IPS DF 4.7 (cell line): Measurements from ENCODE around the gene NDUFS2.

Experiments
- DNase-seq: peaks from one replicate; pipeline ENCODE4 v3.0.0-alpha.2; 2013; ENCODE audit warnings: low spot score; ENCODE audit errors: extremely low read depth

Gene NDUFS2

DNA sequence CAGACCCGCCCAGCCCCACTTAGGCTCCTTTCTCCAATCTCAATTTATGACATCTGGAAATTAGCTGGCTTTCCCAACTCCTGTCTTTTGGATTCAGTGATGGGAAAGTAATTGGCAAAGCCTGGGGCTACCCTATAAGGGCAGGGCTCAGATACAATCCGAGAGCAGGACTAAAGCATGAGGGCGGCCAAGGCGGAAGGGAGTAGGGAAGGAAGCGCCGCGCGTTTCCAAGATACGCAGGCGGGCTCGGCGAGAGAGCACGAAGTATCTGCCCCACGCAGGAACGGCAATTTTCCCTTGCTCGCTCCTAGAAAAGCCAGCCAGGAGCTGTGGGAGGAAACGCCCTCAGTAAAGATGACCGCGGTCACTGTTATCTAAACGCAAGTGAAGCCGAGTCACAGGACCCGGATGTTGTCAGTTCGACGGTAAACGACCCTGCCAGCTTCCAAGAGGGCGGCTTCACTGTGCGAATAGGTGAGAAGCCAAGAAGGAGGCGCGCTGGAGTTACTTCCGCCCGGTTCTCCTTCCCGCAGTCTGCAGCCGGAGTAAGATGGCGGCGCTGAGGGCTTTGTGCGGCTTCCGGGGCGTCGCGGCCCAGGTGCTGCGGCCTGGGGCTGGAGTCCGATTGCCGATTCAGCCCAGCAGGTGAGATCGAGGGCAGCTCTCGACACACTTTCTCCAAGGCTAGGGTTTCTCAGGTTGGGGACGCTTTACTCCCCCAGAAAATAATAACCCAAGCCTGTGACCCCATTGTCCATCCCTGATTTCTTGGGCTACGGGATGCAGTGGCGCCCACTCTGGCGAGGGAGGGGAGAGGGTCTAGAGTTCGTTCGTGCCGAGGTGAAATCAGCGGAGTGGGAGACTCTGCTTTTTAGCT, at the start of gene NDUFS2:
Gene NDUFS2, plus strand, starts transcription at position 532 of the 877 bp plus-strand sequence. Its CDS starts 19 bp downstream, at position 551.
- DNase-seq = peak; percentile 99

DNA sequence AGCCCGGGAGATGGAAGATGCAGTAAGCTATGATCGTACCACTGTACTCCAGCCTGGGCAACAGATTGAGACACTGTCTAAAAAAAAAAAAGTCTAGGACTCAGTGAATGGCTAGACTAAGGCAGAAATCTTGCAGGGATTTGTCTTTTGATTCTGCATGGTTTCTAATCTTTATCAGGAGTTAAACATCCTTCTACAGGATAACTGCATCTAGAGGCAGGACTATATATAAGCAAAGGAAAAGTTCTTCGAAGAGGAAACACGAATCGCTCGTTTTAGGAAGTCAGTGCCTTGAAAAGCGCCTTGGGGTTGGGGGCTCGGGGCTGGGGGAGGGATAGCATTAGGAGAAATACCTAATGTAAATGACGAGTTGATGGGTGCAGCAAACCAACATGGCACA, 49.0 kb upstream of the NDUFS2 start:
- DNase-seq = no peak

DNA sequence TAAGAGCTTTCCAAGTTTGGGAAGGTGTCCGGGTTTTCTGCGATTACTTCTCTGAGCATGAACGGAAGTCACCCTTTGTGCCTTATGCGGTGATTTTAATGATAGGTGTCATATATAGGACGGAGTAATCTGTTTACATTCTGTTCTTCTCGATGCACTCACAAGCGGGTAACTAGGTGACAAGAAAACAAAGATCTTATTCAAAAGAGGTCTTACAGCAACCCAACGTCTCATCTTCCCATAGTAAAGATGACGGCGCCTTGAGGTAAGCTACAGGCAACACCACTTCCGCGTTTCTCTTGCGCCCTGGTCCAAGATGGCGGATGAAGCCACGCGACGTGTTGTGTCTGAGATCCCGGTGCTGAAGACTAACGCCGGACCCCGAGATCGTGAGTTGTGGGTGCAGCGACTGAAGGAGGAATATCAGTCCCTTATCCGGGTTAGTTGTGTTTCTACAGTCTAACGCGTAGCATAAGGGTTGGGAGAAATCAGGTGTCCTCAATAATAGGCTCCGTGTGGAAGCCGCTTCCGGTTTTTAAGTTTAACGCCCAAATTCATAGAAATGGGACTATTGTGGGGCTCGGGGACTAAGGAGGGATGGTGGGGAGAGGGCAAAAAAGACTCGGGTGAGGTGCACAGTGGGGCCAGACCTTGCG, 48.4 kb upstream of the NDUFS2 start, which contains the start of gene UFC1:
Gene UFC1, plus strand, starts transcription at position 297 of the 656 bp plus-strand sequence. Its CDS starts 20 bp downstream, at position 317.
- DNase-seq = no peak

DNA sequence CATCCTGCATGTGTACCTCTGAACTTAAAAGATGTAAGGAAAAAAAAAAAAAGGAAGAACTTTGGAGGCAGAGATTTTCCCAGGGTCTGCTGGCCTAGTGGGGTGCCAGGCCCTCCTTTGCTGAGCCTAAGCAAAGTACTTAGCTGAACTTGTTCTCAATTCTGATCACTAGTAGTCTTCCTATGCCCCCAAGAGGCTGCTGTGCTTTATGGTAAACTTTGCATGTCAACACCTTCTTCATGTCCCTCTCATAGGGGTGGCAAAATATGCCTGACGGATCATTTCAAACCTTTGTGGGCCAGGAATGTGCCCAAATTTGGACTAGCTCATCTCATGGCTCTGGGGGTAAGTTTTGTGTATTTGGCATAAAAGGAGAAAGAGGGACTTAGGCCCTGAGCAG, 44.3 kb upstream of the NDUFS2 start:
- no peak for DNase-seq

DNA sequence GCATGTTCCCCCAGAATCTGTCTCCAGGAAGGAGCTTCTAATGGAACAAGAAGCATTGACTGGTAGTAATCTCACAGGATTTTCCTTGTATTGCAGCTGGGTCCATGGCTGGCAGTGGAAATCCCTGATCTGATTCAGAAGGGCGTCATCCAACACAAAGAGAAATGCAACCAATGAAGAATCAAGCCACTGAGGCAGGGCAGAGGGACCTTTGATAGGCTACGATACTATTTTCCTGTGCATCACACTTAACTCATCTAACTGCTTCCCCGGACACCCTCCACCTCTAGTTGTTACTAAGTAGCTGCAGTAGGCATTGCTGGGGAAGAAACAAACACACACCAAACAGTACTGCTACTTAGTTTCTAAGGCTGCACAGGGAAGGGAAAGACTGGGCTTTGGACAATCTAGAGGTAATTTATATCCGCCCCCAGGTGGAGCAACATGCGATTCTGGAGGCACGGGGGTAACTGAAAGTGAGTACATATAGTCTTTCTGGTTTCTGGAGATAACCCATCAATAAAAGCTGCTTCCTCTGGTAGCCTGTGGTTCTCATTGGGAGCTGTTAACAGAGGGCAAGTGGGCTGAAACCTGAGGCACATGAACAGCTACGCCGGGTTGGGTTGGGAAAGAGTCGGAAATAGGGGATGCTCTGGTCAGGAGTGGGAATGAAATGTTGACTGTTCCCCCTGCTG, 43.7 kb upstream of the NDUFS2 start:
- no peak for DNase-seq

DNA sequence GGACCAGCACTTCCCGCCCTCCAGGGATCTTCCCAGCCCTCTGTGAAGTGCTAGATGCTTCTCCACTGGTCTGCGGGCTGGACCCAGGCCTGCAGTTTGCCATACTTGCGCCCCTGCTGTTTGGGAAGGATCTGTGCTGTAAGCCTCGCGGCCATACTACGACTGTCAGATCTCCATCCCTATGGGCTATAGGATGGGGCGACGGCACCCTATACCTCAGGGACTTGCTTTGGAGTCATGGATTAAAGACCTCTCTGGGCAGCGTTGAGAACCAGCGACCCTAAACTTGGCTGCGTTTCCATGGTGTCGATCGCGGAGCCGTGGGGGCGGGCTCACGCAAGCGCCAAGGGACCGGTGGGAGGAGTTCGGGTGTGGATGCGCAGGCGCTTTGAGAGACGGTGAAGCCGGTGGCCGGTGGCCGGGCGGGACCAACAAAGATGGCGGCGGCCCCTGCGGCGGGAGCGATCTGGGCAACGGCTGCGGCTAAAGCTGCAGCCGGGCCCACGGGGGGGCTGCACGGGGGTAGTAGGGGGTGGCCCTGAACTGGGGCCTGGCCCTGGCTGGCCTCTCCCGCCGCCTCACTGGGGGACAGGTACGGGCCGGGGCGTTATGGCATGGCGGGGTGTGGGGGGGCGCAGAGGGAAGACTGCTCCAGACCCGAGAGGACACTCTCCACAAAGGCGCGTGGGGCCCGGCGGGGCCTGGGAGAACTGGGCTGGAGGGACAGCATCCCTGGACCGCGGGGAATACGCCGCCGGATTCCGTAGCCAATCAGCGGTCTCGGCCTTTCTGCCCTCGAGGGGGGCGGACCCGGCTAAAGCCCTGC, 42.9 kb upstream of the NDUFS2 start, which contains the start of gene USP21:
Gene USP21, plus strand, starts transcription at position 414 of the 826 bp plus-strand sequence. CDS start 1,141 bp downstream, outside the sequence.
- DNase-seq = no peak

DNA sequence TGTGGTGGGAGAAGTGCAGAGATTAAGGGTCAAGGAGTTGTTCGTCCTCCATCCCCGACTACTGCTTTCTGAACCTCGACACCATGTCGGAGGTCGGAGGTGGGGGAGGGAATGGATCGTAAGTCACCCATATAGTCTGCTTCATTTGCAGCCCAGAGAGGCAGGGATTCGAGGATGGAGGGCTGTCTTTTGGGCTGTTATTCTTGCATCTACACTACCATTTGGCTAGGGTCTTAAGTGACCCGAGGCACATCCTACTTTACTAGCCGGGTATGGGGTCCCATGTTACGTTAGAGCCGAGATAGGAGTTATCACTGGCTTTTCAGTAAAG, 42.3 kb upstream of the NDUFS2 start:
- DNase-seq = no peak

DNA sequence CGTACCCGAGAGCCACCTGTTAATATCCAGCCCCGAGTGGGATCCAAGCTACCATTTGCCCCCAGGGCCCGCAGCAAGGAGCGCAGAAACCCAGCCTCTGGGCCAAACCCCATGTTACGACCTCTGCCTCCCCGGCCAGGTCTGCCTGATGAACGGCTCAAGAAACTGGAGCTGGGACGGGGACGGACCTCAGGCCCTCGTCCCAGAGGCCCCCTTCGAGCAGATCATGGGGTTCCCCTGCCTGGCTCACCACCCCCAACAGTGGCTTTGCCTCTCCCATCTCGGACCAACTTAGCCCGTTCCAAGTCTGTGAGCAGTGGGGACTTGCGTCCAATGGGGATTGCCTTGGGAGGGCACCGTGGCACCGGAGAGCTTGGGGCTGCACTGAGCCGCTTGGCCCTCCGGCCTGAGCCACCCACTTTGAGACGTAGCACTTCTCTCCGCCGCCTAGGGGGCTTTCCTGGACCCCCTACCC, 41.5 kb upstream of the NDUFS2 start:
- DNase-seq = no peak

DNA sequence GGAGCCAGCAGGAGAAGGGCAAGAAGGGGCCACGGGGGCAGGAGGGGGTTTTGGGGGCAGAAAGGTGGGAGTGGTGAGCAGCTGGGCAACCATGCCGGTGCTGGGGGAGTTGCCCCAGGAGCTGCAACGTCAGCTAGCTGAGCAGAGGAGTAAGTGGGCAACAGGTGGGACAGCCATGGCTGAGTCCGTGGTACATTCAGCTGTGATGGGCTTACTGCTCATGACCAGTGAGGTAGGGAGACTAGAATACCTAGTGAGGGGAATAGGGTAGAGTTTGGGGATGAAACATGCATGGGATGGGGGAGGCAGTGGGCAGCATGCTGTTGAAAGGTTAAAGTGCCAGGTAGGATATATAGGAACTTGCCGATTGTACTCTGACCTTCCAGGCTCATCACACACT, 40.5 kb upstream of the NDUFS2 start:
- no peak for DNase-seq

DNA sequence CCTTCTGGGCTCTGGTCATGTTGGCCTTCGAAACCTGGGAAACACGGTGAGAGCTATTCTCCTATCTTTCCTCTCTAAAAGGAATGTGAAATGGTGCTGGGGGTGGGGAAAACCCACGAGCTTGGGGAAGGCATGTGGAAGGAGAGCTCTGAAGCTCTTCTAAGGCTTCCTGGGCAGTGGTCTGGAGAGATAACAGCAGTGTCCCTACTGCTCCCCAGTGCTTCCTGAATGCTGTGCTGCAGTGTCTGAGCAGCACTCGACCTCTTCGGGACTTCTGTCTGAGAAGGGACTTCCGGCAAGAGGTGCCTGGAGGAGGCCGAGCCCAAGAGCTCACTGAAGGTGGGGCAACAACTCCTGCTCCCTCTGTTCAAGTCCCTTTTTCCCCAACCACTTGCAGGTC, 40.1 kb upstream of the NDUFS2 start:
- DNase-seq = no peak

DNA sequence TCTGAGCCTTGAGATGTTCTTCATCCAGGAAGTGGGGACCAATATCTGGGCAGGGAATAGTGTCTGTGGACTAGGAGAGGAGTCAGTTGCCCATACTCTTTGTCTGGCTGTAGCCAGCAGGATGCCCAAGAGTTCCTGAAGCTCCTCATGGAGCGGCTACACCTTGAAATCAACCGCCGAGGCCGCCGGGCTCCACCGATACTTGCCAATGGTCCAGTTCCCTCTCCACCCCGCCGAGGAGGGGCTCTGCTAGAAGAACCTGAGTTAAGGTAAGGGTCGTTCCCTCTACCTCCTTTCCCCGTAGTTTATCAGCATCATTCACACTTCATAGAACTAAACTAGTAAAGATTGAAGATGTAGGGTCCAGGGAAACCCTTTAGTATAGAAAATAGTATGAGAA, 39.4 kb upstream of the NDUFS2 start:
- no peak for DNase-seq

DNA sequence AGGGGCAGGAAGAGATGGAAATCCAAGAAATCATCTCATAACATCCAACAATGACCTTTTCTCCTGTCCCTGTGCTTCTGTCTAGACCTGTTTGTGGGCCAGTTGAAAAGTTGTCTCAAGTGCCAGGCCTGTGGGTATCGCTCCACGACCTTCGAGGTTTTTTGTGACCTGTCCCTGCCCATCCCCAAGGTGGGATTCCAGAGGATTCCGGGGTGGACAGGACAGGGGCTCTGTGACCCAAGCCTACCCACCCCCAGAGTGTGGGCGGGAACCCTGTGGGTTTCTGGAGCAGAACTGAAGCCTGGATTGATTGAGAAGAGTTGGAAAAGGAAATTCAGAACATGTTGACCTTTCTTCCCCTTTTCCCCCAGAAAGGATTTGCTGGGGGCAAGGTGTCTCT, 38.4 kb upstream of the NDUFS2 start:
- DNase-seq = no peak

DNA sequence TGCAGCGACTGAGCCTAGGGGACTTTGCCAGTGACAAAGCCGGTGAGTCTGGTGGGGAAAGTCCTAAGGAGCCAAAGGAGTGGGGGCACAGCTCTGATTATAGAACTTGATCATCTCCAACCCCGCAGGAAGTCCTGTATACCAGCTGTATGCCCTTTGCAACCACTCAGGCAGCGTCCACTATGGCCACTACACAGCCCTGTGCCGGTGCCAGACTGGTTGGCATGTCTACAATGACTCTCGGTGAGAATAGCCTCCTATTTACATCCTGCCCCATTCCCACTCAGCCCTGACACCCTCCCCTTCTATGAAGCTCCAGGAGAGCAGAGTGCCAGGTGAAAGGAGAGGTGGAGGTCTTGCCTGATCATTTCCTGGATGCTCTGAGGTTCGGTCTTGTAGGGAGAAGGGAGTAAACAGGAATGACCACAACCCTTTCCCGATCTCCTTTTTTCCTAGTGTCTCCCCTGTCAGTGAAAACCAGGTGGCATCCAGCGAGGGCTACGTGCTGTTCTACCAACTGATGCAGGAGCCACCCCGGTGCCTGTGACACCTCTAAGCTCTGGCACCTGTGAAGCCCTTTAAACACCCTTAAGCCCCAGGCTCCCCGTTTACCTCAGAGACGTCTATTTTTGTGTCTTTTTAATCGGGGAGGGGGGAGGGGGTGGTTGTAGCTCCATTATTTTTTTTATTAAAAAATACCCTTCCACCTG, 37.1 kb upstream of the NDUFS2 start:
- no peak for DNase-seq

DNA sequence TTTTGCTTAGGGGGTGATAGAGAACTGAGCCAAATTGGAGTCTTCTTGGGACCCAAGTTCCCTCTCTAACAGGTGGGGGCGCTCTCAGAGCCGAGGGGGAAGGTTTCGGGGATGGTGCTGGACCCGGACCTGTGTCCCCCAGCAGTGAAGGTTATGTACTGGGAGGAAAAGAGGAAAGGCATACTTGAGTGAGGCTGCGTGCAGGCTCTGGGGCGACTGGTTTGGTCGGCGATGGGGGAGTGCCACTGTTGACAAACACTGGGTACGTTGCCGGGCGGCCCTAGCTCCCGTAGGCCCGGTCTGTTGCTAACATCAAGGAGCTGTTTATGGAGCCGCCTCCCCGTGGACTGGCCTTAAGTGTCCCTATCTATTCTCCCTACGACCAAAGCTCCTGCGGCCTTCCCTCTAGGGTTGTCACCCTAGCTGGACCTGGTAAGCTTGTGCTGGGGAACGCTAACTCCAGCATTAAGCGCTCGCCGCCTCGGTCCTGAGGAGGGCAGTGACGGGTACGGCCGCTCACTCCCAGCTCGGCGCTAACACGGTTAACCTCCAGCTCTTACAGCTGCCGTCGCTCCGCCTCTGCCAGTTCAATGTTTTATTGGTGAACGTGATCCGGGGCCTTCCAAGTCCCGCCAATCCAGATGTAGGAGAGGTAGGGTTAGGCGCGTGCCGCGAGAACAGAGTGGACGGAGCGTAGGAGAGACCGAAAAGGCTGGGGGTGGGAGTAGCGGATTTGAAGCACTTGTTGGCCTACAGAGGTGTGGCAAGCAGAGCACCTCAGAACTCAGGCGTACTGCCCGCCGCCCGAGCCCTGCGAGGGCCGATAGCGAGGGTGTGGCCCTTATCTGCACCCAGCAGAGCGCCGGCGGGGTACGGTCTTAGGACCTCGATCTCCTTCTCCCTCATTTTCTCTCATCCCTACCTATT, 36.2 kb upstream of the NDUFS2 start, which contains the start of gene PPOX:
Gene PPOX, plus strand, starts transcription at position 685 of the 927 bp plus-strand sequence. CDS start 422 bp downstream, outside the sequence.
- no peak for DNase-seq

DNA sequence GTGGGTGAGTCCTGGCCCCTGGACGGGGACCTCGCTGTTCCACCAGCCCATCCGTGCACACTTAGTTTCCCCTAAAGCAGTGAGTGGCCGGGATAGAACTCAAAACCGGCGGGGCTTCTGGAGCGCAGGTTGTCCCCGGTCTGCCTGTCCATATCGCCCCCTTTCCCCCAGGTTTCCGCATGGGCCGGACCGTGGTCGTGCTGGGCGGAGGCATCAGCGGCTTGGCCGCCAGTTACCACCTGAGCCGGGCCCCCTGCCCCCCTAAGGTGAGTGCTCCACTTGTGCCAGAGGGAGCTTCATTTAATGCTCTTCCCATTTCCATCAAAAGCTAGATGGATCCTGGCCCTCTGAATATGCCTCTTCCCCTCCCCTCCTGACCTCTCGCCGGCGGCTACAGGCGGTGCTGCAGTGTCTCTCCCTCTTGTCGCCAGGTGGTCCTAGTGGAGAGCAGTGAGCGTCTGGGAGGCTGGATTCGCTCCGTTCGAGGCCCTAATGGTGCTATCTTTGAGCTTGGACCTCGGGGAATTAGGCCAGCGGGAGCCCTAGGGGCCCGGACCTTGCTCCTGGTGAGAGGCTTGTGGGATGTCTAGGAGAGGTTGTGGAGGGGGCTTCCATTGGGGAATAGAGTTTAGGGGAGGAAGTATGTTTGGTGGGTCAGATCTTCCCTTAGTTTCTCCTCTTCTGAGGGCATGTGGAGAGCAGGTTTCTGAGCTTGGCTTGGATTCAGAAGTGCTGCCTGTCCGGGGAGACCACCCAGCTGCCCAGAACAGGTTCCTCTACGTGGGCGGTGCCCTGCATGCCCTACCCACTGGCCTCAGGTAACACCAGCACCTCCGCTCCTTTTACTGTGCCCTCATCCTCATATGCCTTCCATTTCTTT, 35.3 kb upstream of the NDUFS2 start:
- no peak for DNase-seq

DNA sequence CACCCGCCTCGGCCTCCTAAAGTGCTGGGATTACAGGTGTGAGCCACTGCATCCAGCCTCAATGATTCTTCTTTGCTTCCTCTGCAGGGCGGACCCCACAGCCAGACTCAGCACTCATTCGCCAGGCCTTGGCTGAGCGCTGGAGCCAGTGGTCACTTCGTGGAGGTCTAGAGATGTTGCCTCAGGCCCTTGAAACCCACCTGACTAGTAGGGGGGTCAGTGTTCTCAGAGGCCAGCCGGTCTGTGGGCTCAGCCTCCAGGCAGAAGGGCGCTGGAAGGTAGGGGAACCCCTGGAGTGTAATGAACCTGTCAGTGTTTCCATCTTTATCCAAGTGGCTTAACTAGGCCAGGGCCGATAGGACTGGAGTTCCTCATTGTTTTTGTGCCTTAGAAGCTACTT, 33.3 kb upstream of the NDUFS2 start:
- no peak for DNase-seq

DNA sequence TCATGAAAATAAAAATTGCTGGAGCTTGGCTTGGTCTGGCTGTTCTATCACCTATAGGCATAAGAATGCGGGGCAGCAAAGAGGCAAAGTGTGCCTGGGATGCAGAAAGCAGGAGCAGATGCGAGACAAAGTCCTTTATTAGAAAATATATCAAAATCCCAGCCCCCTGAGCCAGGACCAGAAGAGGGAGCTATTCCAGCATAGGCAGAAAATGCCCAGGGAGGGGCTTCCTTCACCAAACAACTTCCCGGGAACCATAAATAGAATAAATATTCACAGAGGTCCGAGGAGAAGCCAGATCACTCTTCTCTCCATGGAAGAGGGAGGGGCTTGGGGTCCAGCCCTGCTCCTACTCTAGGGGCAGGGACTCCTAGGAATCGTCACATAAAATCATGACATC, 31.0 kb upstream of the NDUFS2 start:
- DNase-seq = no peak

DNA sequence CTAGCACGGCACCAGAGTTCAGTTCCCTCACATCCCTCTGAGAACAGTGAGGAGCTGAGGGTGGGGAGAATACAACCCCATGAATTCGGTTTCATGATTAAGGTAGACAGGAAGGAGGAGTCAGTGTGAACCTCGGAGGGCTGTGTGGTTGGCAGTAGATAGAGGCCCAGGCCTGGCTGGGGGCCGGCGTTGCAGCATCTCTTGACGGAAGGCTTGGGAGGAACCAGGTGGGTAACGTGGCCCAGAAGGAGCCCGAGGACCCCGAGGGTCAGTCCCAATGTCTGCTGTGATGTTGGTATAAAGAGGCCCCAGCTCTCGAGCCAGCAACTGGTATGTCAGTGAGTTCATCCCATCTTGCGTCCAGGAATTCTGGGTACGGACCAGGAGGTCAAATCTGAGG, 30.5 kb upstream of the NDUFS2 start:
- DNase-seq = no peak
